Measurements from ENCODE around the gene BRD4. TPM values are rescaled to one million over a fixed set of nuclear protein-coding genes. Genes with fewer than 3 reads are reported as not detected.

BRD4 gene
- total and polyA plus RNA-seq, 2 of the 13 experiments (the other 11 are each of a cell fraction or from before 2014, with no cell fraction given) = 10.5 to 11.4 TPM

- TF ChIP-seq HOXA7 (CRISPR knock-in tag; IDR thresholded peaks at IDR 0.05) (no peak), ZNF776 (CRISPR knock-in tag; IDR thresholded peaks at IDR 0.05) (no peak), REXO4 (CRISPR knock-in tag; IDR thresholded peaks at IDR 0.05; ENCODE audit: borderline replicate concordance) (no peak), ZNF83 (CRISPR knock-in tag; IDR thresholded peaks at IDR 0.05; ENCODE audit: borderline replicate concordance) (no peak), ELF4 (CRISPR knock-in tag; IDR thresholded peaks at IDR 0.05; ENCODE audit: borderline replicate concordance) (no peak), NKX3-1 (CRISPR knock-in tag; IDR thresholded peaks at IDR 0.05) (no peak), CSRNP2 (CRISPR knock-in tag; conservative IDR thresholded peaks at IDR 0.05; ENCODE audit: low read depth) (no peak), JUN (CRISPR knock-in tag; IDR thresholded peaks at IDR 0.05) (no peak), CREB1 (IDR thresholded peaks at IDR 0.05) (peak; percentile 77; the same call in 1 of the 2 replicates), CREB1 (CRISPR knock-in tag; IDR thresholded peaks at IDR 0.05) (no peak), ZNF3 (CRISPR knock-in tag; IDR thresholded peaks at IDR 0.05) (no peak), KMT2A (CRISPR knock-in tag; IDR thresholded peaks at IDR 0.05) (0 out of 2 replicates have a peak, but pooled peaks have one; percentile 33)
- TF ChIP-seq, protein P1, sequence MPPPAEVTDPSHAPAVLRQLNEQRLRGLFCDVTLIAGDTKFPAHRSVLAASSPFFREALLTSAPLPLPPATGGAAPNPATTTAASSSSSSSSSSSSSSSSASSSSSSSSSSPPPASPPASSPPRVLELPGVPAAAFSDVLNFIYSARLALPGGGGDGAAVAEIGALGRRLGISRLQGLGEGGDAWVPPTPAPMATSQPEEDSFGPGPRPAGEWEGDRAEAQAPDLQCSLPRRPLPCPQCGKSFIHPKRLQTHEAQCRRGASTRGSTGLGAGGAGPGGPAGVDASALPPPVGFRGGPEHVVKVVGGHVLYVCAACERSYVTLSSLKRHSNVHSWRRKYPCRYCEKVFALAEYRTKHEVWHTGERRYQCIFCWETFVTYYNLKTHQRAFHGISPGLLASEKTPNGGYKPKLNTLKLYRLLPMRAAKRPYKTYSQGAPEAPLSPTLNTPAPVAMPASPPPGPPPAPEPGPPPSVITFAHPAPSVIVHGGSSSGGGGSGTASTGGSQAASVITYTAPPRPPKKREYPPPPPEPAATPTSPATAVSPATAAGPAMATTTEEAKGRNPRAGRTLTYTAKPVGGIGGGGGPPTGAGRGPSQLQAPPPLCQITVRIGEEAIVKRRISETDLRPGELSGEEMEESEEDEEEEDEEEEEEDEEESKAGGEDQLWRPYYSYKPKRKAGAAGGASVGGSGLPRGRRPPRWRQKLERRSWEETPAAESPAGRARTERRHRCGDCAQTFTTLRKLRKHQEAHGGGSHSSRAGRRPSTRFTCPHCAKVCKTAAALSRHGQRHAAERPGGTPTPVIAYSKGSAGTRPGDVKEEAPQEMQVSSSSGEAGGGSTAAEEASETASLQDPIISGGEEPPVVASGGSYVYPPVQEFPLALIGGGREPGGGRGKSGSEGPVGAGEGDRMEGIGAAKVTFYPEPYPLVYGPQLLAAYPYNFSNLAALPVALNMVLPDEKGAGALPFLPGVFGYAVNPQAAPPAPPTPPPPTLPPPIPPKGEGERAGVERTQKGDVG (CRISPR knock-in tag; IDR thresholded peaks at IDR 0.05; ENCODE audit: borderline replicate concordance) = no peak
- TF ChIP-seq, protein P2, sequence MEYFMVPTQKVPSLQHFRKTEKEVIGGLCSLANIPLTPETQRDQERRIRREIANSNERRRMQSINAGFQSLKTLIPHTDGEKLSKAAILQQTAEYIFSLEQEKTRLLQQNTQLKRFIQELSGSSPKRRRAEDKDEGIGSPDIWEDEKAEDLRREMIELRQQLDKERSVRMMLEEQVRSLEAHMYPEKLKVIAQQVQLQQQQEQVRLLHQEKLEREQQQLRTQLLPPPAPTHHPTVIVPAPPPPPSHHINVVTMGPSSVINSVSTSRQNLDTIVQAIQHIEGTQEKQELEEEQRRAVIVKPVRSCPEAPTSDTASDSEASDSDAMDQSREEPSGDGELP (IDR thresholded peaks at IDR 0.05; ENCODE audit: borderline replicate concordance, low read depth) = no peak
- TF ChIP-seq, protein P3, sequence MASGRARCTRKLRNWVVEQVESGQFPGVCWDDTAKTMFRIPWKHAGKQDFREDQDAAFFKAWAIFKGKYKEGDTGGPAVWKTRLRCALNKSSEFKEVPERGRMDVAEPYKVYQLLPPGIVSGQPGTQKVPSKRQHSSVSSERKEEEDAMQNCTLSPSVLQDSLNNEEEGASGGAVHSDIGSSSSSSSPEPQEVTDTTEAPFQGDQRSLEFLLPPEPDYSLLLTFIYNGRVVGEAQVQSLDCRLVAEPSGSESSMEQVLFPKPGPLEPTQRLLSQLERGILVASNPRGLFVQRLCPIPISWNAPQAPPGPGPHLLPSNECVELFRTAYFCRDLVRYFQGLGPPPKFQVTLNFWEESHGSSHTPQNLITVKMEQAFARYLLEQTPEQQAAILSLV (CRISPR knock-in tag; IDR thresholded peaks at IDR 0.05; ENCODE audit: borderline replicate concordance) = no peak
- TF ChIP-seq, protein P4, sequence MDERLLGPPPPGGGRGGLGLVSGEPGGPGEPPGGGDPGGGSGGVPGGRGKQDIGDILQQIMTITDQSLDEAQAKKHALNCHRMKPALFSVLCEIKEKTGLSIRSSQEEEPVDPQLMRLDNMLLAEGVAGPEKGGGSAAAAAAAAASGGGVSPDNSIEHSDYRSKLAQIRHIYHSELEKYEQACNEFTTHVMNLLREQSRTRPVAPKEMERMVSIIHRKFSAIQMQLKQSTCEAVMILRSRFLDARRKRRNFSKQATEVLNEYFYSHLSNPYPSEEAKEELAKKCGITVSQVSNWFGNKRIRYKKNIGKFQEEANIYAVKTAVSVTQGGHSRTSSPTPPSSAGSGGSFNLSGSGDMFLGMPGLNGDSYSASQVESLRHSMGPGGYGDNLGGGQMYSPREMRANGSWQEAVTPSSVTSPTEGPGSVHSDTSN (CRISPR knock-in tag; IDR thresholded peaks at IDR 0.05) = no peak
- TF ChIP-seq, protein P5, sequence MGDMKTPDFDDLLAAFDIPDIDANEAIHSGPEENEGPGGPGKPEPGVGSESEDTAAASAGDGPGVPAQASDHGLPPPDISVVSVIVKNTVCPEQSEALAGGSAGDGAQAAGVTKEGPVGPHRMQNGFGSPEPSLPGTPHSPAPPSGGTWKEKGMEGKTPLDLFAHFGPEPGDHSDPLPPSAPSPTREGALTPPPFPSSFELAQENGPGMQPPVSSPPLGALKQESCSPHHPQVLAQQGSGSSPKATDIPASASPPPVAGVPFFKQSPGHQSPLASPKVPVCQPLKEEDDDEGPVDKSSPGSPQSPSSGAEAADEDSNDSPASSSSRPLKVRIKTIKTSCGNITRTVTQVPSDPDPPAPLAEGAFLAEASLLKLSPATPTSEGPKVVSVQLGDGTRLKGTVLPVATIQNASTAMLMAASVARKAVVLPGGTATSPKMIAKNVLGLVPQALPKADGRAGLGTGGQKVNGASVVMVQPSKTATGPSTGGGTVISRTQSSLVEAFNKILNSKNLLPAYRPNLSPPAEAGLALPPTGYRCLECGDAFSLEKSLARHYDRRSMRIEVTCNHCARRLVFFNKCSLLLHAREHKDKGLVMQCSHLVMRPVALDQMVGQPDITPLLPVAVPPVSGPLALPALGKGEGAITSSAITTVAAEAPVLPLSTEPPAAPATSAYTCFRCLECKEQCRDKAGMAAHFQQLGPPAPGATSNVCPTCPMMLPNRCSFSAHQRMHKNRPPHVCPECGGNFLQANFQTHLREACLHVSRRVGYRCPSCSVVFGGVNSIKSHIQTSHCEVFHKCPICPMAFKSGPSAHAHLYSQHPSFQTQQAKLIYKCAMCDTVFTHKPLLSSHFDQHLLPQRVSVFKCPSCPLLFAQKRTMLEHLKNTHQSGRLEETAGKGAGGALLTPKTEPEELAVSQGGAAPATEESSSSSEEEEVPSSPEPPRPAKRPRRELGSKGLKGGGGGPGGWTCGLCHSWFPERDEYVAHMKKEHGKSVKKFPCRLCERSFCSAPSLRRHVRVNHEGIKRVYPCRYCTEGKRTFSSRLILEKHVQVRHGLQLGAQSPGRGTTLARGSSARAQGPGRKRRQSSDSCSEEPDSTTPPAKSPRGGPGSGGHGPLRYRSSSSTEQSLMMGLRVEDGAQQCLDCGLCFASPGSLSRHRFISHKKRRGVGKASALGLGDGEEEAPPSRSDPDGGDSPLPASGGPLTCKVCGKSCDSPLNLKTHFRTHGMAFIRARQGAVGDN (CRISPR knock-in tag; IDR thresholded peaks at IDR 0.05) = peak; percentile 48
Measured at GRCh38 chr19:15332311-15332996, at the start of gene BRD4 (continued).
